ENCODE data around the gene TP63. TPM values are rescaled to one million over a fixed set of nuclear protein-coding genes. Genes with fewer than 3 reads are reported as not detected.

Gene TP63
- total and polyA plus RNA-seq, 2 donors (not counting 3 experiments of a cell fraction or from before 2014, with no cell fraction given): not detected

DNA sequence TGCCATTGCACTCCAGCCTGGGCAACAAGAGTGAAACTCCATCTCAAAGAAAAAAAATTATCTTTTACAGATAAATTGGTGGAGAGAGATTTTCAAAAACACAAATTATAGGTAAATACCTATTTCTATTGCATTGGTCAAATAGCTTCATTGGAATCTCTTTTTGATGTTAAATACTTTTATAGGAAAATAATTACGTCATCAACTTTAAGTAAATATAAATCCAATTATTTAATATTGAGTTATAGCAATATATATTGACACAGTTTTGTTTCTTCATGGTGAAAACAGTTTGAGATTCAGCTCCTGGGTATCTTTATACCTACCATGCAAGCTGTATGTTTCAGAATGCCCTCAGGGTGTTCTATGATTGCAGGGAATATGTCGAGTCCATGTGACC lies 172.1 kb downstream of the TP63 start:
- no peak overlapping the region for H3K4me2 ChIP-seq (ENCODE audit: insufficient read depth, low read length)
- H3K27me3 ChIP-seq (ENCODE audit: control insufficient read depth in 2 of 2, insufficient read depth in 2 of 2, low read length in 2 of 2): no peaks in the 10 kb centered on the region
- ChIA-PET CTCF (interaction anchor here (1.8 kb wide), 1 partner anchor 9 kb away, joined by 4 read pairs; no protein-coding TSS in a partner anchor), POLR2A (no interaction called here)
- H2AFZ ChIP-seq (ENCODE audit: low read depth, low read length): no peak overlapping the region
- FAIRE-seq: no peak
- intact Hi-C loops (cut with micrococcal nuclease): no loop called here
- H3K9me3 ChIP-seq (replicated peaks; ENCODE audit: control insufficient read depth, insufficient read depth, low read length): no peaks in the 10 kb centered on the region
- H3K9me1 ChIP-seq (replicated peaks; ENCODE audit: control insufficient read depth, extremely low read depth, insufficient read depth, low read length): no peaks in the 10 kb centered on the region
- dilution Hi-C loops (cut with MboI; ENCODE audit: extremely low pct_ligation_motif_present, low sequenced_read_pairs): no loop called here
- no peaks in the 10 kb centered on the region for H3K36me3 ChIP-seq (ENCODE audit: control insufficient read depth in 2 of 2, extremely low read depth in 1 of 2, insufficient read depth in 2 of 2, low read length in 2 of 2)
- DNase-seq (ENCODE audit: low read depth, low spot score): no peak
- TF ChIP-seq MYC (IDR thresholded peaks at IDR 0.05; ENCODE audit: low read depth, low read length) (no peak), POLR2AphosphoS5 (IDR thresholded peaks at IDR 0.05; ENCODE audit: insufficient read depth, low read depth, low read length) (no peak), FOS (IDR thresholded peaks at IDR 0.05; ENCODE audit: borderline replicate concordance, insufficient read depth, low read length) (no peak), GATA2 (IDR thresholded peaks at IDR 0.05; ENCODE audit: insufficient read depth, insufficient read length, low read depth, low read length) (no peak), JUN (IDR thresholded peaks at IDR 0.05; ENCODE audit: borderline replicate concordance, insufficient read depth, insufficient read length, low read depth) (no peak), EZH2 (IDR thresholded peaks at IDR 0.05; ENCODE audit: borderline replicate concordance, low read depth, low read length, severe bottlenecking) (no peak)
- TF ChIP-seq, protein P1, sequence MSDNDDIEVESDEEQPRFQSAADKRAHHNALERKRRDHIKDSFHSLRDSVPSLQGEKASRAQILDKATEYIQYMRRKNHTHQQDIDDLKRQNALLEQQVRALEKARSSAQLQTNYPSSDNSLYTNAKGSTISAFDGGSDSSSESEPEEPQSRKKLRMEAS (IDR thresholded peaks at IDR 0.05; ENCODE audit: insufficient read depth, insufficient read length): no peak
- TF ChIP-seq, protein P2, sequence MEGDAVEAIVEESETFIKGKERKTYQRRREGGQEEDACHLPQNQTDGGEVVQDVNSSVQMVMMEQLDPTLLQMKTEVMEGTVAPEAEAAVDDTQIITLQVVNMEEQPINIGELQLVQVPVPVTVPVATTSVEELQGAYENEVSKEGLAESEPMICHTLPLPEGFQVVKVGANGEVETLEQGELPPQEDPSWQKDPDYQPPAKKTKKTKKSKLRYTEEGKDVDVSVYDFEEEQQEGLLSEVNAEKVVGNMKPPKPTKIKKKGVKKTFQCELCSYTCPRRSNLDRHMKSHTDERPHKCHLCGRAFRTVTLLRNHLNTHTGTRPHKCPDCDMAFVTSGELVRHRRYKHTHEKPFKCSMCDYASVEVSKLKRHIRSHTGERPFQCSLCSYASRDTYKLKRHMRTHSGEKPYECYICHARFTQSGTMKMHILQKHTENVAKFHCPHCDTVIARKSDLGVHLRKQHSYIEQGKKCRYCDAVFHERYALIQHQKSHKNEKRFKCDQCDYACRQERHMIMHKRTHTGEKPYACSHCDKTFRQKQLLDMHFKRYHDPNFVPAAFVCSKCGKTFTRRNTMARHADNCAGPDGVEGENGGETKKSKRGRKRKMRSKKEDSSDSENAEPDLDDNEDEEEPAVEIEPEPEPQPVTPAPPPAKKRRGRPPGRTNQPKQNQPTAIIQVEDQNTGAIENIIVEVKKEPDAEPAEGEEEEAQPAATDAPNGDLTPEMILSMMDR (IDR thresholded peaks at IDR 0.05; ENCODE audit: extremely low read depth in 1 of 2, insufficient read depth in 1 of 2, low read depth in 1 of 2, low read length in 2 of 2): no peak
- no peaks in the 10 kb centered on the region for H3K4me1 ChIP-seq (ENCODE audit: control insufficient read depth, extremely low read depth, insufficient read depth, low read length)
- no peaks in the 10 kb centered on the region for H3K79me2 ChIP-seq (ENCODE audit: control insufficient read depth, insufficient read depth, low read length)
- no peak overlapping the region for H3K9ac ChIP-seq (replicated peaks; ENCODE audit: extremely low read depth, insufficient read depth, low read length)
- no TSS peak for BruUV-seq (replicated peaks)
- H4K20me1 ChIP-seq (replicated peaks; ENCODE audit: control insufficient read depth, extremely low read depth, insufficient read depth, low read length): no peaks in the 10 kb centered on the region
- no peak overlapping the region for H3K27ac ChIP-seq (ENCODE audit: insufficient read depth, low read depth, low read length)
- H3K4me3 ChIP-seq (replicated peaks in 1 of 3; ENCODE audit: insufficient read depth in 1 of 3, low read depth in 1 of 3, low read length in 3 of 3): no peak overlapping the region

All from endothelial cell of umbilical vein (primary cell).